ENCODE data around the gene MGRN1. TPM values are rescaled to one million over a fixed set of nuclear protein-coding genes. Genes with fewer than 3 reads are reported as not detected.

Gene MGRN1
- total RNA-seq, 1 donor from 2014 or later: 201 TPM

GRCh38 chr16:4610011-4611005 lies 14.3 kb upstream of the MGRN1 start:
- Histone ChIP-seq H3K9me3 (no peaks in the 10 kb centered on the region), H3K4me1 (peaks cover 19 to 21% of the 10 kb centered on the region in 2 donors), H3K27ac (no peak overlapping the region), H3K4me3 (no peak overlapping the region), H3K27me3 (no peaks in the 10 kb centered on the region), H3K36me3 (peaks cover 19 to 28% of the 10 kb centered on the region in 2 donors)
- TF ChIP-seq CTCF (IDR thresholded peaks at IDR 0.05): no peak
- intact Hi-C loops (cut with DNase I): no loop called here
- no peak for DNase-seq (ENCODE audit: low spot score in 2 of 2)

GRCh38 chr16:4611337-4612021 lies 13.1 kb upstream of the MGRN1 start:
- TF ChIP-seq CTCF (IDR thresholded peaks at IDR 0.05): no peak
- Histone ChIP-seq H3K4me1 (peaks cover 23 to 27% of the 10 kb centered on the region in 2 donors), H3K27ac (no peak overlapping the region), H3K27me3 (no peaks in the 10 kb centered on the region), H3K4me3 (no peak overlapping the region), H3K36me3 (peaks cover 19 to 28% of the 10 kb centered on the region in 2 donors), H3K9me3 (no peaks in the 10 kb centered on the region)
- no peak for DNase-seq (ENCODE audit: low spot score in 2 of 2)
- intact Hi-C loops (cut with DNase I): no loop called here

- intact Hi-C loops (cut with DNase I): no loop called here
- H3K27ac ChIP-seq: no peak overlapping the region
- no peaks in the 10 kb centered on the region for H3K9me3 ChIP-seq
Observed at GRCh38 chr16:4612474-4612931, 12.1 kb upstream of the MGRN1 start.

GRCh38 chr16:4612977-4613635 lies 11.5 kb upstream of the MGRN1 start:
- DNase-seq (ENCODE audit: low spot score in 2 of 2): no peak
- Histone ChIP-seq H3K4me3 (peak overlapping the region; percentile 92 to 98), H3K4me1 (peaks cover 23 to 41% of the 10 kb centered on the region in 2 donors), H3K27me3 (no peaks in the 10 kb centered on the region), H3K27ac (peak overlapping the region in 1 of 2 donors; percentile 2), H3K36me3 (peaks cover 14 to 20% of the 10 kb centered on the region in 2 donors), H3K9me3 (no peaks in the 10 kb centered on the region)
- no peak for TF ChIP-seq CTCF (IDR thresholded peaks at IDR 0.05)
- intact Hi-C loops (cut with DNase I): no loop called here

More at GRCh38 chr16:4612474-4612931, 12.1 kb upstream of the MGRN1 start:
- no peak for TF ChIP-seq CTCF (IDR thresholded peaks at IDR 0.05)
- no peaks in the 10 kb centered on the region for H3K27me3 ChIP-seq
- H3K4me1 ChIP-seq: peaks cover 23 to 35% of the 10 kb centered on the region in 2 donors
- peak overlapping the region; percentile 92 to 98 for H3K4me3 ChIP-seq
- peaks cover 19 to 26% of the 10 kb centered on the region in 2 donors for H3K36me3 ChIP-seq
- no peak for DNase-seq (ENCODE audit: low spot score in 2 of 2)

Measured in ascending aorta (tissue), 2 donors.